Naive thymus-derived CD4-positive, alpha-beta T cell (primary cell): ENCODE data around the gene LMBR1L. TPM values are rescaled to one million over a fixed set of nuclear protein-coding genes. Genes with fewer than 3 reads are reported as not detected.

Experiments used
- ATAC-seq: fragments of 150-1000 bp; cut with Tn5 transposase; 2 replicates; pipeline ENCODE4 v1.10.0; 2021; ENCODE audit warnings: mild to moderate bottlenecking, moderate library complexity
- CTCF ChIA-PET: fragments of 350-600 bp; sonication (Branson Sonifier 250); formaldehyde crosslinking; loops from one replicate; lab custom pipeline; 2021; ENCODE audit warnings: antibody characterized with exemption; lab: Charles Lee
- POLR2A ChIA-PET: fragments of 350-600 bp; sonication (Branson Sonifier 250); formaldehyde crosslinking; loops from one replicate; lab custom pipeline; 2021; ENCODE audit warnings: antibody characterized with exemption, inconsistent platforms; lab: Charles Lee
- DNase-seq, 9 donors: peaks; one replicate each; pipeline versions ENCODE4 v3.0.0 to v3.0.0-alpha.2; 2020 to 2022; ENCODE audit warnings: mixed read lengths in 1 of 9
- H3K27ac ChIP-seq: one replicate; pipeline ENCODE4 v1.7.0; 2013; ENCODE audit warnings: mild to moderate bottlenecking, low read depth, low read length, moderate library complexity
- H3K27me3 ChIP-seq, 2 donors: one replicate each; pipeline ENCODE4 v1.7.0; 2013; ENCODE audit warnings: low read length in 2 of 2, mild to moderate bottlenecking in 2 of 2, moderate library complexity in 2 of 2; ENCODE audit not compliant: control insufficient read depth in 2 of 2, insufficient read depth in 2 of 2
- H3K36me3 ChIP-seq, 3 experiments: 1 replicate in 2 of 3; 2 replicates in 1 of 3; pipeline ENCODE4 v1.7.0; 2013; ENCODE audit warnings: low read length in 3 of 3, mild to moderate bottlenecking in 3 of 3, moderate library complexity in 1 of 3; ENCODE audit not compliant: insufficient read depth in 3 of 3, control insufficient read depth in 2 of 3
- H3K4me1 ChIP-seq, 2 donors: one replicate each; pipeline ENCODE4 v1.7.0; 2013; ENCODE audit warnings: low read length in 2 of 2, mild to moderate bottlenecking in 2 of 2, moderate library complexity in 1 of 2; ENCODE audit not compliant: control insufficient read depth in 2 of 2, insufficient read depth in 2 of 2
- H3K4me3 ChIP-seq: 2 replicates; pipeline ENCODE4 v1.7.0; 2013; ENCODE audit warnings: mild to moderate bottlenecking, low read length
- H3K9me3 ChIP-seq, 3 experiments: 1 replicate in 2 of 3; 2 replicates in 1 of 3; pipeline ENCODE4 v1.7.0; 2013; ENCODE audit warnings: low read length in 3 of 3; ENCODE audit not compliant: control insufficient read depth in 2 of 3
- H3K27ac Mint-ChIP-seq, 9 donors: one replicate each; pipeline ENCODE4 v1.8.0; 2020 to 2022; ENCODE audit warnings: mixed read lengths in 9 of 9, mild to moderate bottlenecking in 8 of 9, moderate library complexity in 5 of 9, inconsistent platforms in 2 of 9
- H3K27me3 Mint-ChIP-seq, 5 donors: one replicate each; pipeline ENCODE4 v1.8.0; 2021 to 2022; ENCODE audit warnings: mixed read lengths in 5 of 5, mild to moderate bottlenecking in 1 of 5
- H3K36me3 Mint-ChIP-seq, 5 donors: one replicate each; pipeline ENCODE4 v1.8.0; 2020 to 2022; ENCODE audit warnings: mixed read lengths in 5 of 5, mild to moderate bottlenecking in 3 of 5, inconsistent platforms in 1 of 5
- H3K4me1 Mint-ChIP-seq, 7 donors: one replicate each; pipeline ENCODE4 v1.8.0; 2020 to 2022; ENCODE audit warnings: mixed read lengths in 7 of 7, mild to moderate bottlenecking in 3 of 7, inconsistent platforms in 1 of 7
- H3K4me3 Mint-ChIP-seq, 10 donors: one replicate each; pipeline ENCODE4 v1.8.0; 2020 to 2022; ENCODE audit warnings: mild to moderate bottlenecking in 10 of 10, mixed read lengths in 10 of 10, moderate library complexity in 6 of 10, inconsistent platforms in 2 of 10
- H3K9me3 Mint-ChIP-seq, 11 donors: one replicate each; pipeline ENCODE4 v1.8.0; 2020 to 2022; ENCODE audit warnings: mixed read lengths in 11 of 11, mild to moderate bottlenecking in 4 of 11, inconsistent platforms in 1 of 11, moderate library complexity in 1 of 11
- intact Hi-C, 2 donors: fragments of 100-400 bp; cut with micrococcal nuclease; formaldehyde crosslinking; loops; one replicate each; pipeline ENCODE4 v1.15.1; 2023
- polyA plus RNA-seq, 2 donors: library from polyadenylated mRNA; unstranded; fragments of 300-500 nt; fragmentation: Illumina TruSeq; gene quantifications; one replicate each; pipeline ENCODE4 v1.2.3, GENCODE V29; 2021
- total RNA-seq, 6 experiments: library from RNA in 5 of 6; stranded (reverse) in 5 of 6; gene quantifications; 1 replicate in 5 of 6; 2 replicates in 1 of 6; pipeline ENCODE4 v1.2.3 and lab custom pipeline; 2021 to 2026

Gene LMBR1L
- total and polyA plus RNA-seq, 7 experiments from 2014 or later = 40.7 to 328 (median 251) TPM

- ATAC-seq (peak; percentile 50), DNase-seq (peak; percentile 26 to 66 (median 51))
- Mint-ChIP-seq H3K9me3 (peaks cover 0 to 2% (median 0%) of the 10 kb centered on the region in 11 donors), H3K27me3 (peaks cover 50 to 67% (median 64%) of the 10 kb centered on the region in 5 donors), H3K36me3 (peaks cover 0 to 15% (median 4%) of the 10 kb centered on the region in 5 donors), H3K27ac (peak overlapping the region in 2 of 9 donors; percentile 9 to 48), H3K4me3 (peak overlapping the region in 9 of 10 donors; percentile 40 to 84 (median 70)), H3K4me1 (peaks cover 22 to 62% (median 59%) of the 10 kb centered on the region in 7 donors)
- no peak overlapping the region for H3K27ac ChIP-seq
- no peaks in the 10 kb centered on the region for H3K9me3 ChIP-seq
- POLR2A ChIA-PET = interaction anchor here (0.9 to 1.5 kb wide), 3 partner anchors 15 to 22 kb away, joined by 4 to 6 read pairs (median 4); partner anchors contain the start of genes LMBR1L and RHEBL1
- H3K4me3 ChIP-seq = peak overlapping the region; percentile 23
- CTCF ChIA-PET = interaction anchor here (0.7 to 4.3 kb wide), 9 partner anchors 11 to 95 kb away, joined by 3 to 48 read pairs (median 4); partner anchors contain the start of gene TUBA1B
- H3K36me3 ChIP-seq = peaks cover 0 to 8% (median 3%) of the 10 kb centered on the region in 3 experiments
- H3K27me3 ChIP-seq = peaks cover 19 to 40% of the 10 kb centered on the region in 2 donors
- intact Hi-C loops = loop anchor here (1.0 to 5.0 kb wide), 3 partner anchors 28 to 255 kb away; partner anchors contain the start of gene DNAJC22 (in 1 of the 2)
- H3K4me1 ChIP-seq = peaks cover 44 to 49% of the 10 kb centered on the region in 2 donors
Observed at GRCh38 chr12:49092086-49092815, 18.4 kb downstream of the LMBR1L start.

- Histone ChIP-seq H3K4me1 (peaks cover 44 to 49% of the 10 kb centered on the region in 2 donors), H3K4me3 (peak overlapping the region; percentile 23), H3K27me3 (peaks cover 19 to 40% of the 10 kb centered on the region in 2 donors), H3K27ac (no peak overlapping the region), H3K36me3 (peaks cover 0 to 3% (median 0%) of the 10 kb centered on the region in 3 experiments), H3K9me3 (no peaks in the 10 kb centered on the region)
- DNase-seq = no peak
- Mint-ChIP-seq H3K27ac (no peak overlapping the region), H3K9me3 (peaks cover 0 to 2% (median 0%) of the 10 kb centered on the region in 11 donors), H3K4me1 (peaks cover 22 to 67% (median 59%) of the 10 kb centered on the region in 7 donors), H3K27me3 (peaks cover 50 to 70% (median 64%) of the 10 kb centered on the region in 5 donors), H3K36me3 (peaks cover 0 to 15% (median 4%) of the 10 kb centered on the region in 5 donors), H3K4me3 (peak overlapping the region in 8 of 10 donors; percentile 4 to 84 (median 76))
- ChIA-PET POLR2A (interaction anchor here (1.0 kb wide), 1 partner anchor 22 kb away, joined by 4 read pairs; the partner anchor contains the start of gene RHEBL1), CTCF (interaction anchor here (0.7 to 4.3 kb wide), 8 partner anchors 11 to 95 kb away, joined by 3 to 48 read pairs (median 5); partner anchors contain the start of gene TUBA1B)
- ATAC-seq = no peak
- intact Hi-C loops = loop anchor here (1.0 to 5.0 kb wide), 3 partner anchors 27 to 256 kb away; partner anchors contain the start of gene DNAJC22 (in 1 of the 2)
Observed at GRCh38 chr12:49091836-49092085, 18.9 kb downstream of the LMBR1L start.

DNA sequence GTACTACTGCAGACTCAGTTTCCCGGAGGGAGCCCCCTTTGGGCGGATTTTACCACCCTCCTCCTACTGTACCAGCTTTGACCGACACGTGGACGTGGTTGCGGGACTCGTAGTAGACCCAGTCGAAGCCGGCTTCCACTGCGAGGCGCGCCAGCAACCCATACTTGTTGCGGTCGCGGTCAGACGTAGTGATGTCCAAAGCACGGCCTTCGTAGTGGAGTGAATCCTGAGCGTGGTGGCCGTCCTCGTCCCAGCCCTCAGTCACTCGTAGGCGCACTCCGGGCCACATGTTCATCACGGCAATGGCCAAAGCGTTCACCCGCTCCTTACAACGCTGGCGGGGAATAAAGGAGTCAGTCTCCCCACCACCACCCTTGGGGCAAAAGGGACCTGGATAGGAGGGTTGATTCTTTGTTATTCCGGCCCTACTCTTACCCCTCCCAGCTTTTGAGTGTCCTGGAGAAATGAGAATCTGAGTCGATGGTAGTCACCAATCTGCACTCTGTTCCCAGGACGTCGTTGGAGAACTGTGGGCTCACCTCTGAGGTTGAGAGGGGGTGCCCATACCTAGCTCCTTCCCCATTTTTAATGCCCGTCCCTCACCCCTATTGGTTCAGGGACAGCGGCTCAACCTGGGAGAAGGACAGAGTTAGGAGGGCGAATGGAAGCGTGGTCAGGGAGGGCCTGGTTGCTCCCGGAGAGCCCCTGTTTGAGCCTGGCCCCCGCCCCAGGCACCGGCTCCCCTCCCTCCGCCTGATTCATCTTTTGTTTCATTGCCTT is 19.4 kb downstream of the LMBR1L start:
- Mint-ChIP-seq H3K4me1 (peaks cover 22 to 69% (median 59%) of the 10 kb centered on the region in 7 donors), H3K36me3 (peaks cover 0 to 11% (median 0%) of the 10 kb centered on the region in 5 donors), H3K27ac (peak overlapping the region in 1 of 9 donors; percentile 23), H3K4me3 (peak overlapping the region; percentile 60 to 84 (median 80)), H3K27me3 (peaks cover 50 to 75% (median 64%) of the 10 kb centered on the region in 5 donors), H3K9me3 (peaks cover 0 to 2% (median 0%) of the 10 kb centered on the region in 11 donors)
- Histone ChIP-seq H3K4me3 (no peak overlapping the region), H3K36me3 (no peaks in the 10 kb centered on the region), H3K4me1 (peaks cover 44 to 49% of the 10 kb centered on the region in 2 donors), H3K27me3 (peaks cover 19 to 40% of the 10 kb centered on the region in 2 donors), H3K9me3 (no peaks in the 10 kb centered on the region), H3K27ac (no peak overlapping the region)
- ATAC-seq (no peak), DNase-seq (peak in 1 of 9 donors; percentile 9)
- ChIA-PET POLR2A (interaction anchor here (0.6 to 0.7 kb wide), 2 partner anchors 23 to 75 kb away, joined by 3 read pairs; no protein-coding TSS in a partner anchor), CTCF (interaction anchor here (0.7 to 4.3 kb wide), 7 partner anchors 13 to 94 kb away, joined by 3 to 48 read pairs (median 6); partner anchors contain the start of gene TUBA1B)
- intact Hi-C loops = loop anchor here in 1 of 2 donors (5.0 kb wide), 1 partner anchor 256 kb away; the partner anchor contains the start of gene DNAJC22

- Mint-ChIP-seq H3K9me3 (peaks cover 0 to 2% (median 0%) of the 10 kb centered on the region in 11 donors), H3K27ac (peak overlapping the region in 3 of 9 donors; percentile 32 to 52 (median 50)), H3K4me1 (peaks cover 22 to 67% (median 55%) of the 10 kb centered on the region in 7 donors), H3K27me3 (peaks cover 43 to 71% (median 59%) of the 10 kb centered on the region in 5 donors), H3K36me3 (peaks cover 0 to 3% (median 0%) of the 10 kb centered on the region in 5 donors), H3K4me3 (peak overlapping the region; percentile 65 to 86 (median 81))
- H3K4me1 ChIP-seq = peaks cover 44 to 49% of the 10 kb centered on the region in 2 donors
- H3K27me3 ChIP-seq = peaks cover 19 to 40% of the 10 kb centered on the region in 2 donors
- POLR2A ChIA-PET = interaction anchor here (0.7 to 3.0 kb wide), 6 partner anchors 8 to 41 kb away, joined by 3 to 26 read pairs (median 4); partner anchors contain the start of genes LMBR1L and TUBA1B
- H3K9me3 ChIP-seq = no peaks in the 10 kb centered on the region
- H3K36me3 ChIP-seq = no peaks in the 10 kb centered on the region
- no peak overlapping the region for H3K27ac ChIP-seq
- ATAC-seq (peak; percentile 25), DNase-seq (peak in 5 of 9 donors; percentile 18 to 57 (median 26))
- CTCF ChIA-PET = interaction anchor here (0.7 to 5.8 kb wide), 8 partner anchors 9 to 145 kb away, joined by 4 to 55 read pairs (median 20); partner anchors contain the start of gene TUBA1B
- intact Hi-C loops = loop anchor here in 1 of 2 donors (2.0 to 5.0 kb wide), 3 partner anchors 21 to 257 kb away; partner anchors contain the start of genes DNAJC22 and LMBR1L
- H3K4me3 ChIP-seq = peak overlapping the region; percentile 59
Observed at GRCh38 chr12:49089821-49090773, 20.6 kb downstream of the LMBR1L start.

DNA sequence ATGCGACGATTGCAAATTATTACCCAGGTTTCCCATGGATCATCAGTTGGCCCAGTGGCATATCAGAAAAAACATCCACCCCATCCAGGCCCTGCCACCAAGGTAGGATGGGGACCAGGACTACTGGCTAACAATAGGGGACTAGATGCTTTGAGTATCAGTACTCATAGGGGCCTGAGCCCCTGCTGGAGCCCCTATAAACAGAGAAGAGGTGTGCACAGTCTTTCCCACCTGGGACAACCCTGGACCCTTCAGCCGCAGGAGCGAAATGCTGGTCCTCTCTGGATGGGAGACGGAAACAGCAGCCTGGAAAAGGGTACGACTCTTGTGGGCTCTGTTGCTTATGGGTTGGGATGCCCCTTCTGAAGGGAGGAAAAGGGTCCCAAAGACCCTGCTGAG is 21.7 kb downstream of the LMBR1L start:
- Histone ChIP-seq H3K4me1 (peaks cover 37 to 42% of the 10 kb centered on the region in 2 donors), H3K36me3 (no peaks in the 10 kb centered on the region), H3K27ac (no peak overlapping the region), H3K9me3 (no peaks in the 10 kb centered on the region), H3K4me3 (no peak overlapping the region), H3K27me3 (peaks cover 18 to 40% of the 10 kb centered on the region in 2 donors)
- ChIA-PET POLR2A (interaction anchor here (0.7 to 3.0 kb wide), 9 partner anchors 9 to 653 kb away, joined by 3 to 26 read pairs (median 4); partner anchors contain the start of genes LMBR1L, TMBIM6, TUBA1A and TUBA1B), CTCF (interaction anchor here (0.6 to 5.8 kb wide), 18 partner anchors 10 to 236 kb away, joined by 3 to 55 read pairs (median 6); partner anchors contain the start of genes DDX23, LMBR1L, RHEBL1 and TUBA1A)
- Mint-ChIP-seq H3K36me3 (no peaks in the 10 kb centered on the region), H3K4me1 (peaks cover 22 to 59% (median 44%) of the 10 kb centered on the region in 7 donors), H3K9me3 (peaks cover 0 to 2% (median 0%) of the 10 kb centered on the region in 11 donors), H3K4me3 (peak overlapping the region in 6 of 10 donors; percentile 8 to 53 (median 42)), H3K27me3 (peaks cover 37 to 64% (median 54%) of the 10 kb centered on the region in 5 donors), H3K27ac (no peak overlapping the region)
- no peak for DNase-seq
- intact Hi-C loops = loop anchor here (1.0 to 2.0 kb wide), 9 partner anchors 9 to 146 kb away; partner anchors contain the start of genes LMBR1L (in 2 of the 2) and TUBA1A (in 1 of the 2)
- no peak for ATAC-seq
